ENCODE measurements around the gene SLC39A5.

DNA sequence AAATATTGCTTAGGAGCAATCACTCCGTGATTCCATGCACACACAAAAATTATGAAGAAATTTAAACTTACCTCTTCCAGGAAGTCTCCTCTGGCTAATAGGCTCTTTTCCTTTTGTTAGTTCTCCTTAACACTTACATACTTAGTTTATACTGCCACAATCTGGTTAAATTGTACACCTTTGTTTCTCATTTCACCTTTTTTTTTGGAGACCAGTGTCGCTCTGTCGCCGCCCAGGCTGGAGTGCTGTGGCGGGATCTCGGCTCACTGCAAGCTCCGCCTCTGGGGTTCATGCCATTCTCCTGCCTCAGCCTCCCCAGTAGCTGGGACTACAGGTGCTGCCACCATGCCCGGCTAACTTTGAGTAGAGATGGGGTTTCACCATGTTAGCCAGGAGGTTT, 30.5 kb downstream of the SLC39A5 start:
- TF ChIP-seq POLR2A (IDR thresholded peaks at IDR 0.05) = no peak
- TF ChIP-seq, protein P1, sequence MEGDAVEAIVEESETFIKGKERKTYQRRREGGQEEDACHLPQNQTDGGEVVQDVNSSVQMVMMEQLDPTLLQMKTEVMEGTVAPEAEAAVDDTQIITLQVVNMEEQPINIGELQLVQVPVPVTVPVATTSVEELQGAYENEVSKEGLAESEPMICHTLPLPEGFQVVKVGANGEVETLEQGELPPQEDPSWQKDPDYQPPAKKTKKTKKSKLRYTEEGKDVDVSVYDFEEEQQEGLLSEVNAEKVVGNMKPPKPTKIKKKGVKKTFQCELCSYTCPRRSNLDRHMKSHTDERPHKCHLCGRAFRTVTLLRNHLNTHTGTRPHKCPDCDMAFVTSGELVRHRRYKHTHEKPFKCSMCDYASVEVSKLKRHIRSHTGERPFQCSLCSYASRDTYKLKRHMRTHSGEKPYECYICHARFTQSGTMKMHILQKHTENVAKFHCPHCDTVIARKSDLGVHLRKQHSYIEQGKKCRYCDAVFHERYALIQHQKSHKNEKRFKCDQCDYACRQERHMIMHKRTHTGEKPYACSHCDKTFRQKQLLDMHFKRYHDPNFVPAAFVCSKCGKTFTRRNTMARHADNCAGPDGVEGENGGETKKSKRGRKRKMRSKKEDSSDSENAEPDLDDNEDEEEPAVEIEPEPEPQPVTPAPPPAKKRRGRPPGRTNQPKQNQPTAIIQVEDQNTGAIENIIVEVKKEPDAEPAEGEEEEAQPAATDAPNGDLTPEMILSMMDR (IDR thresholded peaks at IDR 0.05) = no peak
